Astrocyte (in vitro differentiated cells and primary cell): Measurements from ENCODE around the gene SLC25A12. TPM values are rescaled to one million over a fixed set of nuclear protein-coding genes. Genes with fewer than 3 reads are reported as not detected.

Experiments
- DNase-seq: peaks from one replicate; pipeline ENCODE4 v3.0.0-alpha.2; 2010; ENCODE audit warnings: low read depth
- FAIRE-seq: peaks from 2 replicates; lab custom pipeline; 2011; peaks lifted over from hg19 to GRCh38; lab: Jason Lieb, UNC
- H2AFZ ChIP-seq: 2 replicates; pipeline ENCODE4 v1.6.0; 2012; ENCODE audit warnings: low read depth, low read length, inconsistent platforms
- H3K27ac ChIP-seq: 2 replicates; pipeline ENCODE4 v1.5.1; 2011; ENCODE audit warnings: low read depth, low read length, inconsistent platforms
- H3K27me3 ChIP-seq: 2 replicates; pipeline ENCODE4 v1.6.0; 2011; ENCODE audit warnings: low read length, inconsistent platforms; ENCODE audit not compliant: insufficient read depth
- H3K36me3 ChIP-seq: 2 replicates; pipeline ENCODE4 v1.5.1; 2011; ENCODE audit warnings: low read length, inconsistent platforms; ENCODE audit not compliant: insufficient read depth
- H3K4me1 ChIP-seq: 2 replicates; pipeline ENCODE4 v1.5.1; 2011; ENCODE audit warnings: low read length, inconsistent platforms; ENCODE audit not compliant: insufficient read depth
- H3K4me2 ChIP-seq: 2 replicates; pipeline ENCODE4 v1.6.0; 2012; ENCODE audit warnings: low read length, inconsistent platforms
- H3K4me3 ChIP-seq: 2 replicates; pipeline ENCODE4 v1.5.1; 2011; ENCODE audit warnings: low read depth, mild to moderate bottlenecking, low read length, inconsistent platforms; ENCODE audit not compliant: insufficient read depth
- H3K79me2 ChIP-seq: 2 replicates; pipeline ENCODE4 v1.6.0; 2012; ENCODE audit warnings: mild to moderate bottlenecking, low read length, inconsistent platforms; ENCODE audit not compliant: insufficient read depth
- H3K9ac ChIP-seq: 2 replicates; pipeline ENCODE4 v1.6.0; 2012; ENCODE audit warnings: mild to moderate bottlenecking, low read length, inconsistent platforms
- H3K9me3 ChIP-seq: 2 replicates; pipeline ENCODE4 v1.5.1; 2012; ENCODE audit warnings: low read depth, mild to moderate bottlenecking, low read length, inconsistent platforms; ENCODE audit not compliant: insufficient read depth
- H4K20me1 ChIP-seq: 2 replicates; pipeline ENCODE4 v1.6.0; 2012; ENCODE audit warnings: low read length, inconsistent platforms; ENCODE audit not compliant: insufficient read depth
- H3K27ac Mint-ChIP-seq: one replicate; pipeline ENCODE4 v1.8.0; 2021; ENCODE audit warnings: mild to moderate bottlenecking, mixed read lengths; ENCODE audit not compliant: unreplicated experiment
- H3K27me3 Mint-ChIP-seq: one replicate; pipeline ENCODE4 v1.8.0; 2021; ENCODE audit warnings: low read depth, mixed read lengths; ENCODE audit not compliant: unreplicated experiment
- H3K36me3 Mint-ChIP-seq: one replicate; pipeline ENCODE4 v1.8.0; 2021; ENCODE audit warnings: low read depth, mixed read lengths; ENCODE audit not compliant: unreplicated experiment
- H3K4me1 Mint-ChIP-seq: one replicate; pipeline ENCODE4 v1.8.0; 2021; ENCODE audit warnings: low read depth, mixed read lengths; ENCODE audit not compliant: unreplicated experiment
- H3K4me3 Mint-ChIP-seq: one replicate; pipeline ENCODE4 v1.8.0; 2021; ENCODE audit warnings: mild to moderate bottlenecking, moderate library complexity, mixed read lengths; ENCODE audit not compliant: unreplicated experiment
- H3K9me3 Mint-ChIP-seq: one replicate; pipeline ENCODE4 v1.8.0; 2021; ENCODE audit warnings: mild to moderate bottlenecking, mixed read lengths; ENCODE audit not compliant: unreplicated experiment
- EZH2 ChIP-seq: IDR thresholded peaks from 2 replicates; pipeline ENCODE4 v1.6.1; 2012; ENCODE audit warnings: mild to moderate bottlenecking, low read length, inconsistent platforms; ENCODE audit not compliant: insufficient read depth
- total RNA-seq: library from RNA; stranded (reverse); gene quantifications from 2 replicates; pipeline ENCODE4 v1.2.1, GENCODE V29; 2021
- TF ChIP-seq, protein P1 (sequence below): IDR thresholded peaks from 2 replicates; pipeline ENCODE4 v1.5.1; 2011; ENCODE audit warnings: low read depth, mild to moderate bottlenecking, inconsistent platforms, low read length, moderate library complexity; ENCODE audit not compliant: insufficient read depth

The SLC25A12 gene
- total RNA-seq, 1 donor from 2014 or later = 18.1 TPM

- no peak for DNase-seq
- Histone ChIP-seq H3K79me2 (no peaks in the 10 kb centered on the region), H3K27ac (no peak overlapping the region), H4K20me1 (no peaks in the 10 kb centered on the region), H3K36me3 (peaks cover 4% of the 10 kb centered on the region), H3K27me3 (no peaks in the 10 kb centered on the region), H3K4me3 (no peak overlapping the region), H3K9ac (no peak overlapping the region), H3K4me2 (no peak overlapping the region), H3K4me1 (peaks cover 2% of the 10 kb centered on the region), H2AFZ (no peak overlapping the region), H3K9me3 (no peaks in the 10 kb centered on the region)
- no peak for FAIRE-seq
- Mint-ChIP-seq H3K27ac (peak overlapping the region; percentile 70), H3K27me3 (no peaks in the 10 kb centered on the region), H3K4me1 (peaks cover 12% of the 10 kb centered on the region), H3K36me3 (peaks cover 8% of the 10 kb centered on the region), H3K9me3 (no peaks in the 10 kb centered on the region), H3K4me3 (no peak overlapping the region)
- no peak for TF ChIP-seq EZH2
- TF ChIP-seq, protein P1, sequence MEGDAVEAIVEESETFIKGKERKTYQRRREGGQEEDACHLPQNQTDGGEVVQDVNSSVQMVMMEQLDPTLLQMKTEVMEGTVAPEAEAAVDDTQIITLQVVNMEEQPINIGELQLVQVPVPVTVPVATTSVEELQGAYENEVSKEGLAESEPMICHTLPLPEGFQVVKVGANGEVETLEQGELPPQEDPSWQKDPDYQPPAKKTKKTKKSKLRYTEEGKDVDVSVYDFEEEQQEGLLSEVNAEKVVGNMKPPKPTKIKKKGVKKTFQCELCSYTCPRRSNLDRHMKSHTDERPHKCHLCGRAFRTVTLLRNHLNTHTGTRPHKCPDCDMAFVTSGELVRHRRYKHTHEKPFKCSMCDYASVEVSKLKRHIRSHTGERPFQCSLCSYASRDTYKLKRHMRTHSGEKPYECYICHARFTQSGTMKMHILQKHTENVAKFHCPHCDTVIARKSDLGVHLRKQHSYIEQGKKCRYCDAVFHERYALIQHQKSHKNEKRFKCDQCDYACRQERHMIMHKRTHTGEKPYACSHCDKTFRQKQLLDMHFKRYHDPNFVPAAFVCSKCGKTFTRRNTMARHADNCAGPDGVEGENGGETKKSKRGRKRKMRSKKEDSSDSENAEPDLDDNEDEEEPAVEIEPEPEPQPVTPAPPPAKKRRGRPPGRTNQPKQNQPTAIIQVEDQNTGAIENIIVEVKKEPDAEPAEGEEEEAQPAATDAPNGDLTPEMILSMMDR = no peak
Observed at GRCh38 chr2:171807831-171808393, 86.1 kb downstream of the SLC25A12 start.

DNA sequence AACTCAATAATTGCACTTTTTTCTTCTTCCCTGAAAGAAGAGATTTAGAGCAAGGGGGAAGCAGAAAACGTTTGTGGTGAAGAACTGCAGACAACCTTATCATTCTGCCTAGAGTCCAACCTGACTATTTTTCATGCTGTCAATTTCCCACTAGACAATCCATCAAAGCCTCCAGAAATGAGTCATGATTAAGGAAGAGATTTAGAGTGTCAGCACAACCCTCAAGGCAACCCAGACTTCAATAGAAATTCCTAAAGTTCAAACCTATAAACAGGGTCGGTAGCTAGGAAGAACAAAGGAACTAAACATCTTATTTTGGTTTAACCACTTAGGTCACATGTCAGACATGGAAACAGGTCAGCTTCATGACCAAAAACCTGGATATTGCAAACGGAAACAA lies 86.9 kb downstream of the SLC25A12 start:
- no peak for DNase-seq
- Histone ChIP-seq H3K36me3 (peaks cover 3% of the 10 kb centered on the region), H3K9me3 (no peaks in the 10 kb centered on the region), H3K27me3 (no peaks in the 10 kb centered on the region), H3K27ac (no peak overlapping the region), H3K4me3 (no peak overlapping the region), H3K4me2 (no peak overlapping the region), H3K9ac (no peak overlapping the region), H4K20me1 (no peaks in the 10 kb centered on the region), H2AFZ (no peak overlapping the region), H3K79me2 (no peaks in the 10 kb centered on the region), H3K4me1 (peaks cover 2% of the 10 kb centered on the region)
- FAIRE-seq = no peak
- H3K27ac Mint-ChIP-seq = peak overlapping the region; percentile 70
- H3K27me3 Mint-ChIP-seq = no peaks in the 10 kb centered on the region
- no peak overlapping the region for H3K4me3 Mint-ChIP-seq
- no peaks in the 10 kb centered on the region for H3K9me3 Mint-ChIP-seq
- peaks cover 11% of the 10 kb centered on the region for H3K4me1 Mint-ChIP-seq
- TF ChIP-seq EZH2 = no peak
- TF ChIP-seq, protein P1 = no peak
- peaks cover 10% of the 10 kb centered on the region for H3K36me3 Mint-ChIP-seq

GRCh38 chr2:171804456-171804855 lies 89.6 kb downstream of the SLC25A12 start:
- Mint-ChIP-seq H3K4me3 (no peak overlapping the region), H3K9me3 (no peaks in the 10 kb centered on the region), H3K27ac (no peak overlapping the region), H3K36me3 (peaks cover 10% of the 10 kb centered on the region), H3K4me1 (peaks cover 13% of the 10 kb centered on the region), H3K27me3 (no peaks in the 10 kb centered on the region)
- no peak for DNase-seq
- H3K27ac ChIP-seq = no peak overlapping the region
- no peaks in the 10 kb centered on the region for H3K9me3 ChIP-seq
- no peaks in the 10 kb centered on the region for H3K79me2 ChIP-seq
- peaks cover 2% of the 10 kb centered on the region for H3K4me1 ChIP-seq
- H3K36me3 ChIP-seq = peaks cover 2% of the 10 kb centered on the region
- H2AFZ ChIP-seq = no peak overlapping the region
- H4K20me1 ChIP-seq = no peaks in the 10 kb centered on the region
- TF ChIP-seq, protein P1 = no peak
- TF ChIP-seq EZH2 = no peak
- no peak overlapping the region for H3K9ac ChIP-seq
- no peaks in the 10 kb centered on the region for H3K27me3 ChIP-seq
- H3K4me2 ChIP-seq = no peak overlapping the region
- no peak overlapping the region for H3K4me3 ChIP-seq
- FAIRE-seq = no peak
